HG02970 (cell line): ENCODE results near the gene KRT76.

Experiments
- ATAC-seq: cut with Tn5 transposase; IDR thresholded peaks from one replicate; pipeline ENCODE4 v1.9.1; 2021; ENCODE audit warnings: mild to moderate bottlenecking, moderate library complexity, moderate number of reproducible peaks; ENCODE audit not compliant: unreplicated experiment, low FRiP score

KRT76 gene

DNA sequence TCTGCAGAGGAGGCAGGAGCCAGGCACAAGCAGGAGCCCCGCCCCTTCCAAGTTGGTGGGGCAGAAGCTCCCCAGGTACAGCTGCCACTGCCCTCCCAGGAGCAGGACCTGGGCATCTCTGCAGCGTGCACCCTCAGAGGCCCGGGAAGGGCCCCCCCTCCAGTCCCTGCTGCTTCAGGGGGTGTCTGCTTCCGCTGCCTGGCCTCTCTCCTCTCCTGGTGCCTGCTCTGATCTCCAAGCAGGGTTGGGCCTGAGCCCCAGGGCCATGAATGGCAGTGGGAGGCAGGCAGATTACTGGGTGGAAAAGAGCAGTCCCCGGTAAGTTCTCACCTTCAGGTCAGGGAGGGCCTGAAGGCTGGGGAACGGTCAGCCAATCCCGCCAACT, 35.0 kb downstream of the KRT76 start:
- ATAC-seq = no peak

DNA sequence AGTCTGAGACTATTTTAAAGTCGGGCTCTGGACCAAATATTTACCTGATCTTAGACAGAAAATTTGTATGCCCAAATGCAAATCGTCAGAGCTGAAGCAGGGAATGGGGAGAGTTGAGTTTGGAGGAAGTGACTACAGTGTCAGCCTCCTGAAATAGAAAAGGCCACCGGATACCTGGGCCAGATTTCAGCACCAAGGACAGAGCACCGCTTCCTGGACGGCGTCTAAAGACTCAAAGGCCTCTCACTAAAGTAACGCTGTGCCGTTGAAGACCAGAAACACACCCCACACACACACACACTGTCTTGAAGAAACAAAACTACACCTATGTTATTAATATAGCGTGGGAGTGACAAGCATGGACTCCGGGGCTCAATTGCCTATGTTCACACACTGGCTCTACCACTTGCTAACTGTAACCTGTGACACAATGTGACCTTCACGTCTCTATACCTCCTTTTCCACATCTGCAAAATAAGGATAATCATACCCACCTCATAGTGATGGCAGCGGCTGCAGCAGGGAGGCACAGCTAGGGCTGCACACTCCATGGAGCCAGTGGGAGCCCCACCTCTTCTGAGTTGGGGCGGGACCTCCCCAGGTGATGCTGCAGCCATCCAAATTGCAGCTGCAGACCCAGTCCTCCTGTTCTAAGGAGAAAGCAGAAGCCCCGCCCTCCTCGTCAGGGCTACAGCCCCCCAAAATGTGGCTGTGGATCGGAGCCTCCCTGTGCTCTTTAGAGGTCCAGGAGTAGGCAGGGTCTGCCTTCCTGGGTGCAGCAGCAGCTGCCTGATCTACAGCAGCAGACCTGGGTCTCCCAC, 35.6 kb downstream of the KRT76 start:
- no peak for ATAC-seq

DNA sequence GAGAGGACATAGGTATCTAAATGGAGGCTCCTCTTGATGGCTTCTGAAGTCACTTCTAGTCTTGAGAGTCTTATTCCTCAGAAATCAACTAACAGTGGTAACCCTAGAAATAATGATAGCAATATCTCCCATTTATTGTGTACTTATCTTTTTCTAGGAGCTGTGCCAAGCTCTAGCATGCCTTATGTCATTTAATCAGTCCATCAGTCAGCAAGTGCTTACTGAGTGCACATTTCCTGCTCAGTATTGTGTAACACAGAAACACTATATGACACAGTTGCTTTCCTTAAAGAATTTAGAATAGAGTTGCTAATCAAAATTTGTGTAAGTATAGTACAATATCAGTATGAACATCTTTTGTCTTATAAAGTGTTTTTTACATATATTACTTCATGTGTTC, 36.6 kb downstream of the KRT76 start:
- ATAC-seq = no peak

DNA sequence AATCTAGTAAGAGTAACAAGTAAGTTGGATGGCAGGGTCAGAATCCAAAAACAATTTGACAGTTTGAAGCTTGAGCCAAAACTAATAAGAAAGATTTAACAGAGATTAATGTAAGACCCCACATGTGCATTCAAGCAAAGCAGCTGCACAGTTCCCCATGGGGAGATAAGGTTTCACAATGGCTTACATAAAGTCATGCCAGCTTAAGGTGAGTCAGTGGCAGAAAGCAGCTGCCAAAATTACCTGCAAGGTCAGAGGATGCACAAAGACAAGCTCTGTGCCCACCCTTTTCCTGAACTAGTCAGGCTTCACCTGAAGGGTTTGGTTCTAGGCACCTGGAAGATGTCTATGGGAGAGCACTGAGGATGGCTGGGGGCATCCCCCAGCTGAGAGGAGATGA, 37.2 kb downstream of the KRT76 start:
- no peak for ATAC-seq

DNA sequence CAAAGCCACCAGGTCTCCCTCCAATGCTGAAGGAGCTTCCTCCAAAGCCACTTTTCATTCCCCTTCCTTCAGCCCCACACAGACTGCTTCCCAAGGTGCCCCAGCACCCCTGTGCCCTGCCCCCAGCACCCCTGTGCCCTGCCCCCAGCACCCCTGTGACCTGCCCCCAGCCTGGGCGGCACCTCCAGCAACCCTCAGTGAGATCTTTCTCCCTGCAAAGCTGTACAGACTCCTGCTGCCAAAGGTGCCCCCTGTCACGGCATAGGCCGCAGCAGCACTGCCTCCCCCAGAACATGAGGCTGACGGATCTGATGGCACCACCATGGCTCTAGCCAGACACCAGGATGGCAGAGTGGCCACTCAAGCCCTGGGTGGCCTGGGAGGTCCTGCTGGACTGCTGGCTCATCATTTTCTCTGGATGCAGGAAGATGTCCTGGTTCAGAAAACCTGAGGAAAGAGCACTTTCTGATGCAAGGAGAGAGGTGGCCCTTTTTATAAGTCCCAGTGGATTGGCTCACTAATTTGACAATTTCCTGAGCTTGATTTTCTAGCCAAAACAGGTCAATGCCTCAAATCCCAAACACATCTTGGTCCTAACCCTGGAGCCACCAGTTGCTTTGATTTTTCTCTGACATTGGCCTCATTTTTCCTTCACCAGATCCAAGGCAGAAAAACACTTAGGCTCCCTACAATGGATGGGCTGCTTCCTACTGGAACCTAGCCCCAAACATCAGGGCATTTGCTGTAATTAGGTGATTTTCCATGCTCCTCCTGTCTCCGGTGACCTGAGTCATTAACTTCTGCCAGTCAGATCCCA, 41.1 kb downstream of the KRT76 start:
- ATAC-seq = no peak

DNA sequence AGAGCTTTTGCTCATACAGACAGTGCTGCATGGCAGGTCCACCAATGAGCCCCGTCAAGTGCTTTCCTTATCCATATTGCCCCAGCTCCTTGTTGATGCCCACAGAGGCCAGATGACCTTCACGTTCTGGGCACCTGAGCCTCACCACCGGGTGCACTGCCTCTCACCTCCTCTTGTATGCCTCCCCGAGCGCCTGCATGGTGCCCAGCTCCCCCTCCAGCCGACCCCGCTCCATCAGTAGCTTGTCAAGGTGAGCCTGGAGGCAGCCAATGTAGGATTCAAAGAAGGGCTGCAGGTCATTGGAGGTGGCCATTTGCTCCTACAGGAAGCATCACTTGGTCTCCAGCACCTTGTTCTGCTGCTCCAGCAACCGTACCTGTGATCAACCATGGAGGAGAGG, 42.0 kb downstream of the KRT76 start:
- ATAC-seq = no peak

DNA sequence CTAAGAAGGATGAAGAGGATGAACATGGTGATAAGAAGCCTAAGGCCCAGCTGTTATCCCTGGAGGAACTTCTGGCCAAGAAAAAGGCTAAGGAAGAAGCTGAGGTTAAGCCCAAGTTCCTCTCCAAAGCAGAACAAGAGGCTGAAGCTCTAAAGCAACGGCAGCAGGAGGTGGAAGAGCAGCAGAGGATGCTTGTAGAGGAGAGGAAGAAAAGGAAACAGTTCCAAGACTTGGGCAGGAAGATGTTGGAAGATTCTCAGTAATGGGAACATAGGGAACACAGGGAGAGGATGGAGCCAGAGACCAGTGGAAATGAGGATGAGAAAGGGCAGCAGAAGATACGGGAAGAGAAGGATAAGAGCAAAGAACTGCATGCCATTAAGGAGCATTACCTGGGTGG, 46.4 kb downstream of the KRT76 start:
- no peak for ATAC-seq

DNA sequence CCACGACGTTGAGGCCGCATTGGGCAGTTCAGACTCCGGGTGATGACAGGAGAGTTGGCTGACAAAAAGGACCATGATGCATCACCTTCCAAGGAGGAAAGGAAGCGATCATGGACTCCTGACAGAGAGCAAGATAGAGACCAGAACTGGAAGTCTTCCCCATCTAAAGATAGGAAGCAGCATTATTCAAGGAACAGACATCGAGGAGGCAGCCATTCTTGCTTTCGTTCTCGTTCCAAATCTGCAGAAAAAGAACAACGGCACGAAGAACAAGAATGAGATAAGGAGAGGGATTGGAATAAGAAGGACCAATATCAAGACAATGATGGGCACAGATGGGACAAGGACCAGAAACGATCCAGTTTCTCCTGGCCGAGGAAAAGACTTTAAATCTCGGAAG, 46.8 kb downstream of the KRT76 start:
- ATAC-seq = no peak

DNA sequence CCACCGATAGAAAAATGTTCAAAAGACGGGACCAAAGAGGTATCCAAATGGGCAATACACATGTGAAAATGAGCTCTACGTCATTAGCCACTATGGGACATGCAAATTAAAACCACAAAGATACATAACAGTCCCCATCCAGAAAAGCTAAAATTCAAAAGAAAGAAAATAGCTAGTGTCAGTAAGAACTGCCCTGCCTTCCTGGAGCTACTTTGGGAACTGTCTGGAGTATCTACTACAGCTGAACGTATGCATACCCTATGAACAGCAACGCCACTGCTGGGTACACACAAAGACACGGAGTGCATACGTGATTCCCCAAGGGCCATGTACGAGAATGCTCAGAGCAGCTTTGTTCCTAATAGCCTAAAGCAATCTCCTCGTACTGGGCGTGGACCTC, 48.0 kb downstream of the KRT76 start:
- ATAC-seq = no peak

DNA sequence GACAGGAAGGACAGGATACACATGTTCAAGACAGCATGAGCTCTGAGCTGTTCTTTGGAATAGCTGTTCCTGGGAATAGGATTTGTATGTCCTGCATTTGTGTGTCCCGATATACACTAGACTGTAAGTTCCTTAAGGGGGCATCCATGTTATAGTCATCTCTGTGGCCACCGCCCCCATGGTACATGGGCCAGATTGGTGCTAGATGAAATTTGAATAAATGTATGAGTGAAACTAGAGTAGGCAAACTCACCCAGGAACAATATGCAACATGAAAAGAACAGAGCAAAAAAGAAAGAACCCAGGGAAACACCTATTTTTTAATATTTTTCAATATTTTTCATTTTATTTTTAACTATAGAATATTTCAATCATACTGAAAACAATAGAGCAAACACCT, 48.8 kb downstream of the KRT76 start:
- ATAC-seq = no peak

DNA sequence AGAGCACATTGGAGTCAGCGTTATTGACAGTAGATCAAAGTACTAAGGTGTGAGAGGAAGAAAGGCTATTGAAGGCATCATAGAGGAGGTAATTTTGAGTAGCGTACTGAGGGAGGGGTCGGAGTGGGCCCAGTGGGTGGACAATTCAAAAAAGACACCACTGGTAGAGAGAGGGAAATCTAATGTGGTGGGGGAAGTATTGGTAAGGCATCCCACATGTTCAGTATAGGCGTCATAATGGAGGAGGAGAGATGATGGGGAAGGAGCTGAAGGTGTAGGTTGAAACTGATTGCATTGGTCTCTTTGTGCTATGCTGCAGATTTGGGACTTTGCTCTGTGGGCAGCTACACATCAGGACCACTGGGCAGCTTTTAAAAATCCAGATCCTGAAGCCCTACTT, 50.1 kb downstream of the KRT76 start:
- no peak for ATAC-seq

DNA sequence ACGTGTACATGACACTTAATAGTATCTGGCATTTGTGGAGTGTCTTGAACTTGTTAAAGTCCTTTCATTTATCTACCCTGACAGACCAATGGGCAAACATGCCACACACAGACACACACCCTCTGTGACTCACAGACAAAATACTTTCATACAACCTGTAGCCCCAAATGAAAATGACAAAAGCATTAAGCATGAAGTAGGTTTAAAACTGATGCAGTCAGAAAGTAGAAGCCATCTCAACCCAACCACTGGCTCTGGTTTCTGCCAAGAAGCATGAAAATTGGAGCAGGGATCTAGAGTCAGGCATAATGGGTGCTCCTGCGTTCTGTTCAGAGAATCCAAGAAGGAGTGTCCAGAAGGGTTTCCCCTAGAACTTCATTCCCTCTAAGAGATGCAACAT, 50.7 kb downstream of the KRT76 start:
- ATAC-seq = no peak

DNA sequence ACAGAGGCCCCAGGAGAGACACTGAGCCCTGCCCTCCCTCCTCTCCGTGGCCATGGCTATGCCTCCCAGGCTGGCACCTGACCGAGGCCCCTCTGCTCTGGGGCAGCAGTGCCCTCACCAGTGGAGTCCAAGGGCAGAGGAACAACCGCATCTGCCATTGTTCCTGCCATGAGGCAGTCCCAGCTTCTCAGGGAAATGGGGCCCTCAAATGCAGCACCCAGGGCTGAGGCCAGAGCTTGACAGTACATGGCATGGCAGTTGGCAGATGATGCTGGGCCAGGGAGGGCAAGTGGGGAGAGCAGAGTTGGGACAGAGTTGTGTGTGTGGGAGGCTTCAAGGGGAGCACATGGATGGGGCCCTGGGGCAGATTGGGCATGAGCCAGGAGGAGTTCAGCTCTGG, 52.8 kb downstream of the KRT76 start:
- ATAC-seq = no peak

DNA sequence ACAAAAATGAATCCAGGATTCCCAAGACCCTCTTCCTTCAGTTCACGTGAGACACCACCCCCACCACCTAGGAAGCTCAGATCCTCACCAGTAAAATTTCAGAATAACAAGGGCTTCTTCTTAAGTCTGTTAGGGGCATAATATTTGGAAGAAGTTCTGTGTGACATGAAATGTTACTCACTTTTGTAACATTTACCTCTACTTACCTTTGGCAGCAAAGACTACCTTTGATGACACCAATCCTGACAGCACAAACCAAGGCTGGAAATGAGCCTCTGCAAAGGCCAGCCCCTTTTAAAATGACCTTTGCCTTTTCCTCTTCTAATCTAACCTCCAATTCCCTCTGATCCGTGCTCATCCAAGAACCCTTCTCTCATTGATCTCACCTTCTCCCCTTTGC, 54.5 kb downstream of the KRT76 start:
- no peak for ATAC-seq

DNA sequence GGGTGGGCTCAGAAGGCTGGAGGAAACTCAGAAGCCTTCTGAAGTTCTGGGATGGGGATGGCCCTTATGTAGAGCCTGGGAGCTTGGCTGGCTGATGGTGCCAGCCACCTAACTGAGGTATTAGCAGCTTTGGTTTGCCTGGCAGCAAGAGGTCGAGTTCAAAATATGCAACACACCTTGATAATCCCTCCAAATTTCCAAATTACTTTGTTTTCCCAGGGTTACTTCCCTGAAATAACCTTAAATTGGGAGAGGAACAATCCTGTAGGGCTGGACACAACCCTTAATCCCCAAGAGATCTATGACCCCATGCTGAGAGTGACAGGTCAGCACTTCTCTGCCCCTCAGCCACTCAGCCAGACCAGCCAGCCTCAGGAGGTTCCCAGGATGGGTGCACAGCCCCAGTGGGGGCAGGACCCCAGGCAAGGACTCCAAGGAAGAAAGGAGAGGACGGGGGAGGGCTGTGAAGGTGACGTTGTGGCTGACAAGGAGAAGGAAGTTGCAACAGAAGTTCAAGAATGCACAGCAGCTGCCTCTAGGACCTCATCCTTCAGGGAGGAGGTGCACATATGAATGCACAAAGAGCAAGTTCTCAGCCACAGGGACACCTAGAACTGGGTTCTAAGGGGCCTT, 55.2 kb downstream of the KRT76 start:
- no peak for ATAC-seq

DNA sequence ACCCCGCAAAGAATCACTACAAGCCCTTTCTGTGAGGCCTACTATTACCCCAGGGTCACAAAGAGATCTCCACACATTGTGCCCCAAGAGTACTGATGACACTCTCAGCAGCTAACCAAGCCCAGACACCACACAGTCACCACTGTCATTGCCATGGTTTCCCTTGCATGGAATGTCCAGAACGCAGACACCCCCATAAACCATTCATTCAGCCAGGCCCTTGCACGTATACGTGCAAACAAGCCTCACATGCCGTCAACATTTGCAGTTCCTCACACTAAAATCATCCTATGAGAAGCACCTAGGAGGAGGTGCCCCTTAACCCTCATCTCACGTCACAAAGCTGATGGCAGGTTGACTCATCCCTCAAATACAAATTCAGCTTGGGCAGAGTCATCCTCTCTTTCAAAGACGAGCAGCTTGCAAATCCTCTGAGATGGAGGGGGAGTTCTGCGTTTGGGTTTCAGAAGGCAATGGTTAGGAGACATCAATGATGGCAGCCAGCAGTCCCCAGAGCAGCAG, 56.7 kb downstream of the KRT76 start:
- no peak for ATAC-seq
